ENCODE data around the gene TCF7L1. TPM values are rescaled to one million over a fixed set of nuclear protein-coding genes. Genes with fewer than 3 reads are reported as not detected.

Gene TCF7L1
- total RNA-seq, 1 donor: not detected

GRCh38 chr2:85272357-85272756 is 139.2 kb downstream of the TCF7L1 start:
- H3K4me3 ChIP-seq (ENCODE audit: low read length): no peak overlapping the region
- no peaks in the 10 kb centered on the region for H3K4me1 ChIP-seq (ENCODE audit: insufficient read depth, low read length)
- H3K27me3 ChIP-seq (ENCODE audit: insufficient read depth, low read length): no peaks in the 10 kb centered on the region
- H3K9me3 ChIP-seq (ENCODE audit: low read depth, low read length): no peaks in the 10 kb centered on the region

GRCh38 chr2:85273738-85274731 is 140.8 kb downstream of the TCF7L1 start:
- no peaks in the 10 kb centered on the region for H3K4me1 ChIP-seq (ENCODE audit: insufficient read depth, low read length)
- no peak overlapping the region for H3K4me3 ChIP-seq (ENCODE audit: low read length)
- no peaks in the 10 kb centered on the region for H3K9me3 ChIP-seq (ENCODE audit: low read depth, low read length)
- no peaks in the 10 kb centered on the region for H3K27me3 ChIP-seq (ENCODE audit: insufficient read depth, low read length)

GRCh38 chr2:85275984-85276540 is 142.9 kb downstream of the TCF7L1 start:
- H3K4me1 ChIP-seq (ENCODE audit: insufficient read depth, low read length): no peaks in the 10 kb centered on the region
- H3K27me3 ChIP-seq (ENCODE audit: insufficient read depth, low read length): no peaks in the 10 kb centered on the region
- no peaks in the 10 kb centered on the region for H3K9me3 ChIP-seq (ENCODE audit: low read depth, low read length)
- H3K4me3 ChIP-seq (ENCODE audit: low read length): no peak overlapping the region

GRCh38 chr2:85276571-85277118 is 143.5 kb downstream of the TCF7L1 start:
- Histone ChIP-seq H3K4me3 (ENCODE audit: low read length) (no peak overlapping the region), H3K9me3 (ENCODE audit: low read depth, low read length) (no peaks in the 10 kb centered on the region), H3K27me3 (ENCODE audit: insufficient read depth, low read length) (no peaks in the 10 kb centered on the region), H3K4me1 (ENCODE audit: insufficient read depth, low read length) (no peaks in the 10 kb centered on the region)

GRCh38 chr2:85277416-85278158 is 144.4 kb downstream of the TCF7L1 start:
- Histone ChIP-seq H3K27me3 (ENCODE audit: insufficient read depth, low read length) (no peaks in the 10 kb centered on the region), H3K4me3 (ENCODE audit: low read length) (no peak overlapping the region), H3K4me1 (ENCODE audit: insufficient read depth, low read length) (no peaks in the 10 kb centered on the region), H3K9me3 (ENCODE audit: low read depth, low read length) (no peaks in the 10 kb centered on the region)

GRCh38 chr2:85278361-85278760 is 145.2 kb downstream of the TCF7L1 start:
- Histone ChIP-seq H3K27me3 (ENCODE audit: insufficient read depth, low read length) (no peaks in the 10 kb centered on the region), H3K4me1 (ENCODE audit: insufficient read depth, low read length) (no peaks in the 10 kb centered on the region), H3K9me3 (ENCODE audit: low read depth, low read length) (no peaks in the 10 kb centered on the region), H3K4me3 (ENCODE audit: low read length) (no peak overlapping the region)

GRCh38 chr2:85281553-85281952 is 148.4 kb downstream of the TCF7L1 start:
- H3K9me3 ChIP-seq (ENCODE audit: low read depth, low read length): no peaks in the 10 kb centered on the region
- H3K4me1 ChIP-seq (ENCODE audit: insufficient read depth, low read length): no peaks in the 10 kb centered on the region
- no peaks in the 10 kb centered on the region for H3K27me3 ChIP-seq (ENCODE audit: insufficient read depth, low read length)
- no peak overlapping the region for H3K4me3 ChIP-seq (ENCODE audit: low read length)

- no peaks in the 10 kb centered on the region for H3K27me3 ChIP-seq (ENCODE audit: insufficient read depth, low read length)
- H3K4me1 ChIP-seq (ENCODE audit: insufficient read depth, low read length): no peaks in the 10 kb centered on the region
- no peaks in the 10 kb centered on the region for H3K9me3 ChIP-seq (ENCODE audit: low read depth, low read length)
- no peak overlapping the region for H3K4me3 ChIP-seq (ENCODE audit: low read length)
Measured at GRCh38 chr2:85282914-85283313, 149.7 kb downstream of the TCF7L1 start.

- H3K9me3 ChIP-seq (ENCODE audit: low read depth, low read length): no peaks in the 10 kb centered on the region
Measured at GRCh38 chr2:85283641-85284040, 150.4 kb downstream of the TCF7L1 start.

GRCh38 chr2:85286918-85287317 is 153.7 kb downstream of the TCF7L1 start:
- H3K4me3 ChIP-seq (ENCODE audit: low read length): no peak overlapping the region
- H3K27me3 ChIP-seq (ENCODE audit: insufficient read depth, low read length): no peaks in the 10 kb centered on the region
- H3K4me1 ChIP-seq (ENCODE audit: insufficient read depth, low read length): peaks cover 9% of the 10 kb centered on the region
- no peaks in the 10 kb centered on the region for H3K9me3 ChIP-seq (ENCODE audit: low read depth, low read length)

More at GRCh38 chr2:85283641-85284040, 150.4 kb downstream of the TCF7L1 start:
- Histone ChIP-seq H3K27me3 (ENCODE audit: insufficient read depth, low read length) (no peaks in the 10 kb centered on the region), H3K4me3 (ENCODE audit: low read length) (no peak overlapping the region), H3K4me1 (ENCODE audit: insufficient read depth, low read length) (no peaks in the 10 kb centered on the region)

GRCh38 chr2:85287721-85288120 is 154.5 kb downstream of the TCF7L1 start:
- Histone ChIP-seq H3K9me3 (ENCODE audit: low read depth, low read length) (no peaks in the 10 kb centered on the region), H3K4me3 (ENCODE audit: low read length) (no peak overlapping the region), H3K27me3 (ENCODE audit: insufficient read depth, low read length) (no peaks in the 10 kb centered on the region), H3K4me1 (ENCODE audit: insufficient read depth, low read length) (peaks cover 9% of the 10 kb centered on the region)

GRCh38 chr2:85288244-85288725 is 155.1 kb downstream of the TCF7L1 start:
- no peaks in the 10 kb centered on the region for H3K27me3 ChIP-seq (ENCODE audit: insufficient read depth, low read length)
- H3K4me1 ChIP-seq (ENCODE audit: insufficient read depth, low read length): peaks cover 9% of the 10 kb centered on the region
- no peak overlapping the region for H3K4me3 ChIP-seq (ENCODE audit: low read length)
- no peaks in the 10 kb centered on the region for H3K9me3 ChIP-seq (ENCODE audit: low read depth, low read length)

GRCh38 chr2:85291425-85292023 is 158.3 kb downstream of the TCF7L1 start:
- peaks cover 9% of the 10 kb centered on the region for H3K4me1 ChIP-seq (ENCODE audit: insufficient read depth, low read length)
- no peaks in the 10 kb centered on the region for H3K9me3 ChIP-seq (ENCODE audit: low read depth, low read length)
- no peak overlapping the region for H3K4me3 ChIP-seq (ENCODE audit: low read length)
- H3K27me3 ChIP-seq (ENCODE audit: insufficient read depth, low read length): no peaks in the 10 kb centered on the region

GRCh38 chr2:85302121-85302520 is 168.9 kb downstream of the TCF7L1 start:
- Histone ChIP-seq H3K4me1 (ENCODE audit: insufficient read depth, low read length) (peaks cover 9% of the 10 kb centered on the region), H3K4me3 (ENCODE audit: low read length) (no peak overlapping the region), H3K27me3 (ENCODE audit: insufficient read depth, low read length) (no peaks in the 10 kb centered on the region), H3K9me3 (ENCODE audit: low read depth, low read length) (no peaks in the 10 kb centered on the region)
